ENCODE measurements around the gene ATF6B. TPM values are rescaled to one million over a fixed set of nuclear protein-coding genes. Genes with fewer than 3 reads are reported as not detected.

ATF6B gene
- total and polyA plus RNA-seq, 2 experiments from 2014 or later, result 37.9 to 43.7 TPM

GRCh38 chr6:32087574-32088486 is 40.2 kb downstream of the ATF6B start:
- H3K9me3 ChIP-seq (ENCODE audit: low read depth), result no peaks in the 10 kb centered on the region
- H3K4me2 ChIP-seq, result peak overlapping the region; percentile 72
- no peaks in the 10 kb centered on the region for H3K36me3 ChIP-seq (replicated peaks; ENCODE audit: insufficient read depth, low read depth)
- peak overlapping the region; percentile 90 for H3K27ac ChIP-seq
- 15% methylated on average over 22 of the region's 50 CpGs for WGBS (ENCODE audit: low lambda C conversion rate, missing lambda C conversion rate)
- DNase-seq (ENCODE audit: low spot score), result peak; percentile 96
- peaks cover 50% of the 10 kb centered on the region for H3K4me1 ChIP-seq (ENCODE audit: insufficient read depth)
- TF ChIP-seq EZH2phosphoT487 (IDR thresholded peaks at IDR 0.05; ENCODE audit: low read depth, severe bottlenecking, unreplicated experiment) (no peak), CTCF (IDR thresholded peaks at IDR 0.05; ENCODE audit: poor library complexity) (peak; percentile 77), EZH2 (IDR thresholded peaks at IDR 0.05; ENCODE audit: borderline replicate concordance) (no peak)
- no peaks in the 10 kb centered on the region for H3K9me2 ChIP-seq (replicated peaks; ENCODE audit: insufficient read depth)
- H4K20me1 ChIP-seq (ENCODE audit: insufficient read depth, poor library complexity, severe bottlenecking), result no peaks in the 10 kb centered on the region
- H3K4me3 ChIP-seq, result no peak overlapping the region
- no peaks in the 10 kb centered on the region for H3K79me2 ChIP-seq
- H3K27me3 ChIP-seq, result no peaks in the 10 kb centered on the region
- peak overlapping the region; percentile 50 for H2AFZ ChIP-seq

DNA sequence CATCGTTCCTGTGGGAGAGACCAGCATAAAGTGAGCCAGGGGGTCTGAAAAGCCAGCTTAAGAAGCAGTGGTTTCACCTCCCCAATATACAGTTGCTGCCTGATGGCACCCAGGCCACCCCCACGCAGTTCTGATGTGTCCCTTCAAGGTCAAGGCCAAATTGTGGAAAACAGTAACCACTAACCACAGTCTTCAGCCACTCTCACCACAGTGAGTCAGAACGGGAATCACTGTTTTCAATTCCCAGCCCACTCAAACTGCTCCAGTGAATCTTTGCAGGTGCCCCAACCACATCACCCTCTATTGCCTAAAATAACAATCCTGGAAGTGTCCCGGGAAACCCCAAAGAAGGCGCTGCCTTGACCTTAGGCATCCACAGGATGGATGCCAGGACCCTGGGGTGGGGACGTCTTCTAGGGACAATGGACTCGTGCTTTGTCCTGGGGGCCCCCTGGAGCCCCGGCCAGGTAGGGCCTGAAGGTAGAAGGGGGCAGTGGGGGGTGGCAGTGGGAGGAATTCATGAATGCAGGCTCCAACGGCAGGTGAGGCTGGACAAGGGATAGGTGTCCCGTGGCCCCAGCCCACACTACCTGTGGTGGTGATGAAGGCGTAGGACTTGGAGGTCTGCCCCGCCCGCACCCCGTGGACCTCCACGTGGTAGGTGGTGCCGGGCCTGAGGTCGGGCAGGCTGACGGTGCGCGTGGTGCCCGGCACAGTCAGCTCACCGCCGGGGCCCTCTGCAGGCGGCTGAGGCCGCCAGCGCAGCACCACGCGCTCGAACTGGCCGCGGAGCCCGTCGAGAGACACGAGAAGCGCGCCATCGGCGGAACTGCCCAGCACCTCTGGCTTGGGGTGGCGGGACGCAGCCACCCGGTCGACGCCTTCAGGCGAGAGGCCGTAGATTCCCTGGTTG is 41.1 kb downstream of the ATF6B start:
- Histone ChIP-seq H3K36me3 (replicated peaks; ENCODE audit: insufficient read depth, low read depth) (no peaks in the 10 kb centered on the region), H3K4me2 (peak overlapping the region; percentile 72), H3K9me2 (replicated peaks; ENCODE audit: insufficient read depth) (no peaks in the 10 kb centered on the region), H3K79me2 (no peaks in the 10 kb centered on the region), H4K20me1 (ENCODE audit: insufficient read depth, poor library complexity, severe bottlenecking) (no peaks in the 10 kb centered on the region), H3K27me3 (no peaks in the 10 kb centered on the region), H3K9me3 (ENCODE audit: low read depth) (no peaks in the 10 kb centered on the region), H3K4me1 (ENCODE audit: insufficient read depth) (peaks cover 41% of the 10 kb centered on the region), H3K27ac (peak overlapping the region; percentile 75), H3K4me3 (no peak overlapping the region), H2AFZ (no peak overlapping the region)
- no peak for DNase-seq (ENCODE audit: low spot score)
- TF ChIP-seq EZH2 (IDR thresholded peaks at IDR 0.05; ENCODE audit: borderline replicate concordance) (no peak), EZH2phosphoT487 (IDR thresholded peaks at IDR 0.05; ENCODE audit: low read depth, severe bottlenecking, unreplicated experiment) (no peak), CTCF (IDR thresholded peaks at IDR 0.05; ENCODE audit: poor library complexity) (no peak)
- 46% methylated on average over 28 of the region's 45 CpGs for WGBS (ENCODE audit: low lambda C conversion rate, missing lambda C conversion rate)

DNA sequence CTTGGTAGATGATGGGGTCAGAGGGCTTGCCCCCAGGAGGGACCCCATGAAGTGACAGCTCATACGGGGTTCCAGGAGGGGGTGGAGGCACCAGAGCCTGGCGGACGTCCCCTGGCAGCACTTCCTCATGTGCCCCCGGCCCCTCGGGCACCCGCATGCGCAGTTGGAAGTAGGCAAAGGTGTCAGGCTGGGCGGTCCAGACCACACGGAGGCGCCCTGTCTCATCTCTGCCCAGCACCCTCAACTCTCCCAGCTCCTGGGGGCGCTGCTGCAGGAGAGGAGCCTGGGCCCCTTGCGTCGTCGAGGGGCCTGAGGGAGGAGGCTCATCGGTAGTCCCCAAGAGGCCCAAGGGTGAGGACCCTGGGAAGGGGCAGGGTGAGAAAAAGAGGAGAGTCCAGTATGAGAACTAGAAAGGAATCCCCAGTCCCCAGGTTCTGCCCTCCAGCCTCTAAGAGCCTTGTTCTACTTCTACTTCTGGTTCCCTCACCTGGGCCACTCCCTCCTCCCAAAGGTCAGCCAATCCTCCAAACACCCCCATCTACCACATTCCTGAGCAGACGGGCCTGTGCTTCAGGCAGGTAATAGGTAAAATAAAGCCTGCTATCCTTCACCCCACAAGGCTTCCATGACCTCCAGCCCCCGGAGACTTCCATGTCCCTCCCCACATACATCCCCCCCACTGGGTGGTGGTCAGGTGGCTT is 42.1 kb downstream of the ATF6B start:
- peaks cover 34% of the 10 kb centered on the region for H3K4me1 ChIP-seq (ENCODE audit: insufficient read depth)
- H3K27ac ChIP-seq, result peak overlapping the region; percentile 5
- no peaks in the 10 kb centered on the region for H4K20me1 ChIP-seq (ENCODE audit: insufficient read depth, poor library complexity, severe bottlenecking)
- H3K9me2 ChIP-seq (replicated peaks; ENCODE audit: insufficient read depth), result no peaks in the 10 kb centered on the region
- TF ChIP-seq EZH2phosphoT487 (IDR thresholded peaks at IDR 0.05; ENCODE audit: low read depth, severe bottlenecking, unreplicated experiment) (no peak), EZH2 (IDR thresholded peaks at IDR 0.05; ENCODE audit: borderline replicate concordance) (no peak), CTCF (IDR thresholded peaks at IDR 0.05; ENCODE audit: poor library complexity) (no peak)
- no peaks in the 10 kb centered on the region for H3K27me3 ChIP-seq
- 89% methylated on average over 17 of the region's 17 CpGs for WGBS (ENCODE audit: low lambda C conversion rate, missing lambda C conversion rate)
- no peak overlapping the region for H2AFZ ChIP-seq
- no peak overlapping the region for H3K4me2 ChIP-seq
- DNase-seq (ENCODE audit: low spot score), result no peak
- no peak overlapping the region for H3K4me3 ChIP-seq
- no peaks in the 10 kb centered on the region for H3K79me2 ChIP-seq
- no peaks in the 10 kb centered on the region for H3K36me3 ChIP-seq (replicated peaks; ENCODE audit: insufficient read depth, low read depth)
- no peaks in the 10 kb centered on the region for H3K9me3 ChIP-seq (ENCODE audit: low read depth)
